Dermis lymphatic vessel endothelial cell (primary cell): Measurements from ENCODE around the gene ODAD2. TPM values are rescaled to one million over a fixed set of nuclear protein-coding genes. Genes with fewer than 3 reads are reported as not detected.

Source experiments
- total RNA-seq: library from RNA; depleted of rRNA; stranded (reverse); fragments of >200 nt; gene quantifications from 2 replicates; pipeline ENCODE4 v1.2.1, GENCODE V29; 2014

Gene ODAD2
- total RNA-seq, result 0.76 and 1.0 TPM in 2 replicates

GRCh38 chr10:27998954-27999275 is at the start of gene ODAD2:
TSS of gene ODAD2 (minus strand) at chr10:27999079. CDS start at chr10:27995142, 3,937 bp downstream.

